ENCODE data around the gene PLCD1.

DNA sequence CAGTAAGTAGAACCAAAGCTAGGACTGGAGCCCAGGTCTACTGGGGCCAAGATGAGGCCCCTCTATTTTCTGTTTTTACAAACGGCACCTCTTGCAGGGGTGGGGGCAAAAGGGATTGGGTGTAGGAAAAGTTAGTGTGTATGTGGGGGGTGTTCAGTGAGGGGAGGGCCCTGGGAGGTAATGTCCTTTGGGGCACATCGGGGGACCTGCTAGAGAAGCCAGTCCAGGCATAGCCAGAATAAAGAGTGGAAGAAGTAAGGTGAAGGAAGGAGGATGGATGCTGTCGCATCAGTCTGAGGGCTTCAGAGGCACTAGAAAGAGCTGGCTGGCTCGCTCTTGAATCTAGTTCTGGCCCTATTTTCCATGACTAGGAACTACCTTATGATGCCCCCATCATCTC is 2.6 kb downstream of the PLCD1 start:
- TF ChIP-seq, protein P1, sequence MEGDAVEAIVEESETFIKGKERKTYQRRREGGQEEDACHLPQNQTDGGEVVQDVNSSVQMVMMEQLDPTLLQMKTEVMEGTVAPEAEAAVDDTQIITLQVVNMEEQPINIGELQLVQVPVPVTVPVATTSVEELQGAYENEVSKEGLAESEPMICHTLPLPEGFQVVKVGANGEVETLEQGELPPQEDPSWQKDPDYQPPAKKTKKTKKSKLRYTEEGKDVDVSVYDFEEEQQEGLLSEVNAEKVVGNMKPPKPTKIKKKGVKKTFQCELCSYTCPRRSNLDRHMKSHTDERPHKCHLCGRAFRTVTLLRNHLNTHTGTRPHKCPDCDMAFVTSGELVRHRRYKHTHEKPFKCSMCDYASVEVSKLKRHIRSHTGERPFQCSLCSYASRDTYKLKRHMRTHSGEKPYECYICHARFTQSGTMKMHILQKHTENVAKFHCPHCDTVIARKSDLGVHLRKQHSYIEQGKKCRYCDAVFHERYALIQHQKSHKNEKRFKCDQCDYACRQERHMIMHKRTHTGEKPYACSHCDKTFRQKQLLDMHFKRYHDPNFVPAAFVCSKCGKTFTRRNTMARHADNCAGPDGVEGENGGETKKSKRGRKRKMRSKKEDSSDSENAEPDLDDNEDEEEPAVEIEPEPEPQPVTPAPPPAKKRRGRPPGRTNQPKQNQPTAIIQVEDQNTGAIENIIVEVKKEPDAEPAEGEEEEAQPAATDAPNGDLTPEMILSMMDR (IDR thresholded peaks at IDR 0.05; ENCODE audit: control extremely low read depth in 1 of 3, insufficient read depth in 1 of 3, low read depth in 1 of 3, low read length in 3 of 3): no peak
- TF ChIP-seq POLR2AphosphoS5 (IDR thresholded peaks at IDR 0.05; ENCODE audit: low read depth, low read length) (no peak), SIN3A (conservative IDR thresholded peaks at IDR 0.05 in 1 of 2, IDR thresholded peaks at IDR 0.05 in 1 of 2; ENCODE audit: low read depth in 1 of 2, low read length in 2 of 2) (no peak), CEBPB (IDR thresholded peaks at IDR 0.05; ENCODE audit: low read depth, low read length) (no peak), PHF8 (conservative IDR thresholded peaks at IDR 0.05; ENCODE audit: low read depth, low read length) (no peak), EGR1 (IDR thresholded peaks at IDR 0.05; ENCODE audit: borderline replicate concordance, low read depth, low read length) (no peak), RFX5 (IDR thresholded peaks at IDR 0.05; ENCODE audit: borderline replicate concordance, low read depth, low read length) (no peak), EP300 (IDR thresholded peaks at IDR 0.05; ENCODE audit: borderline replicate concordance in 1 of 2, low read depth in 2 of 2, low read length in 2 of 2) (no peak), POLR2A (IDR thresholded peaks at IDR 0.05; ENCODE audit: control extremely low read depth in 1 of 2, low read depth in 2 of 2, low read length in 2 of 2) (no peak), EZH2 (IDR thresholded peaks at IDR 0.05; ENCODE audit: low read depth, low read length, severe bottlenecking) (no peak)
- TF ChIP-seq, protein P2, sequence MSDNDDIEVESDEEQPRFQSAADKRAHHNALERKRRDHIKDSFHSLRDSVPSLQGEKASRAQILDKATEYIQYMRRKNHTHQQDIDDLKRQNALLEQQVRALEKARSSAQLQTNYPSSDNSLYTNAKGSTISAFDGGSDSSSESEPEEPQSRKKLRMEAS (IDR thresholded peaks at IDR 0.05): no peak
